HG03103 (cell line): ENCODE measurements around the gene PTPRG.
"Not testable (repeated sequence)": the region's sequence is repeated elsewhere in the genome, so short reads cannot be mapped to it uniquely, and the experiment has no call there.

ENCODE experiments used
- ATAC-seq: cut with Tn5 transposase; IDR thresholded peaks from one replicate; pipeline ENCODE4 v1.9.1; 2021; ENCODE audit warnings: low read depth; ENCODE audit not compliant: unreplicated experiment

Gene PTPRG

GRCh38 chr3:61715886-61716527 lies 154.6 kb downstream of the PTPRG start:
- no peak for ATAC-seq

- ATAC-seq: not testable (repeated sequence)
Measured at GRCh38 chr3:61716693-61717092, 155.3 kb downstream of the PTPRG start.

GRCh38 chr3:61718565-61718964 lies 157.2 kb downstream of the PTPRG start:
- ATAC-seq: no peak

GRCh38 chr3:61719278-61719977 lies 158.1 kb downstream of the PTPRG start:
- ATAC-seq: no peak

GRCh38 chr3:61723038-61723437 lies 161.7 kb downstream of the PTPRG start:
- no peak for ATAC-seq

GRCh38 chr3:61724183-61724582 lies 162.8 kb downstream of the PTPRG start:
- peak; percentile 48 for ATAC-seq

GRCh38 chr3:61724801-61725200 lies 163.4 kb downstream of the PTPRG start:
- no peak for ATAC-seq

GRCh38 chr3:61725851-61726333 lies 164.5 kb downstream of the PTPRG start:
- no peak for ATAC-seq

GRCh38 chr3:61727435-61727834 lies 166.1 kb downstream of the PTPRG start:
- no peak for ATAC-seq

- no peak for ATAC-seq
Measured at GRCh38 chr3:61729038-61729634, 167.8 kb downstream of the PTPRG start.

- ATAC-seq: no peak
Measured at GRCh38 chr3:61730056-61730455, 168.7 kb downstream of the PTPRG start.

- ATAC-seq: no peak
Measured at GRCh38 chr3:61730577-61731231, 169.3 kb downstream of the PTPRG start.

- no peak for ATAC-seq
Measured at GRCh38 chr3:61733000-61733399, 171.6 kb downstream of the PTPRG start.

- no peak for ATAC-seq
Measured at GRCh38 chr3:61733876-61734275, 172.5 kb downstream of the PTPRG start.

GRCh38 chr3:61734749-61735686 lies 173.6 kb downstream of the PTPRG start:
- ATAC-seq: no peak

GRCh38 chr3:61736506-61736905 lies 175.1 kb downstream of the PTPRG start:
- no peak for ATAC-seq

GRCh38 chr3:61739640-61740039 lies 178.3 kb downstream of the PTPRG start:
- ATAC-seq: no peak

- ATAC-seq: no peak
Measured at GRCh38 chr3:61740494-61740893, 179.1 kb downstream of the PTPRG start.

- ATAC-seq: no peak
Measured at GRCh38 chr3:61741551-61741950, 180.2 kb downstream of the PTPRG start.

- no peak for ATAC-seq
Measured at GRCh38 chr3:61742006-61742405, 180.6 kb downstream of the PTPRG start.
